HEK293T (cell line): ENCODE data around the gene PLEKHA6.

ENCODE experiments used
- CTCF ChIA-PET: fragments of 350-600 bp; formaldehyde crosslinking; extraction: SDS; loops from one replicate; lab custom pipeline; 2021; ENCODE audit warnings: antibody characterized with exemption, inconsistent platforms; lab: Yijun Ruan, JAX
- POLR2A ChIA-PET: fragments of 350-600 bp; formaldehyde crosslinking; extraction: SDS; loops from one replicate; lab custom pipeline; 2020; ENCODE audit warnings: antibody characterized with exemption, inconsistent platforms; lab: Yijun Ruan, JAX
- DNase-seq: peaks from one replicate; pipeline ENCODE4 v3.0.0; 2012; ENCODE audit warnings: mixed read lengths; ENCODE audit errors: extremely low spot score
- ARNT ChIP-seq: fragments of 450-650 bp; IDR thresholded peaks from 2 replicates; pipeline ENCODE4 v1.6.1; 2017; ENCODE audit warnings: mild to moderate bottlenecking
- BHLHE40 ChIP-seq: fragments of 450-650 bp; IDR thresholded peaks from 2 replicates; pipeline ENCODE4 v1.6.1; 2016; ENCODE audit warnings: mild to moderate bottlenecking, moderate library complexity, borderline replicate concordance
- CTBP1 ChIP-seq: fragments of 450-650 bp; IDR thresholded peaks from 2 replicates; pipeline ENCODE4 v1.6.1; 2016; ENCODE audit warnings: borderline replicate concordance
- ELF4 ChIP-seq: fragments of 450-650 bp; IDR thresholded peaks from 2 replicates; pipeline ENCODE4 v1.6.1; 2017; ENCODE audit warnings: antibody characterized with exemption
- FOXA1 ChIP-seq: fragments of 450-650 bp; IDR thresholded peaks from 2 replicates; pipeline ENCODE4 v1.6.1; 2016; ENCODE audit warnings: mild to moderate bottlenecking
- FOXK2 ChIP-seq: fragments of 450-650 bp; IDR thresholded peaks from 2 replicates; pipeline ENCODE4 v1.6.1; 2016; ENCODE audit warnings: mild to moderate bottlenecking
- FOXM1 ChIP-seq: fragments of 450-650 bp; IDR thresholded peaks from 2 replicates; pipeline ENCODE4 v1.6.1; 2017; ENCODE audit warnings: mild to moderate bottlenecking, borderline replicate concordance
- HDGF ChIP-seq: fragments of 450-650 bp; IDR thresholded peaks from 2 replicates; pipeline ENCODE4 v1.6.1; 2017; ENCODE audit warnings: antibody characterized with exemption, borderline replicate concordance
- L3MBTL2 ChIP-seq: fragments of 450-650 bp; conservative IDR thresholded peaks from 2 replicates; pipeline ENCODE4 v1.6.1; 2016; ENCODE audit warnings: mild to moderate bottlenecking
- LEF1 ChIP-seq: fragments of 450-650 bp; IDR thresholded peaks from 2 replicates; pipeline ENCODE4 v1.6.1; 2017; ENCODE audit warnings: mild to moderate bottlenecking, borderline replicate concordance
- NFRKB ChIP-seq: fragments of 450-650 bp; IDR thresholded peaks from 2 replicates; pipeline ENCODE4 v1.6.1; 2016; ENCODE audit warnings: mild to moderate bottlenecking, moderate library complexity
- SP1 ChIP-seq: fragments of 450-650 bp; IDR thresholded peaks from 2 replicates; pipeline ENCODE4 v1.6.1; 2017
- SUZ12 ChIP-seq: fragments of 450-650 bp; IDR thresholded peaks from 2 replicates; pipeline ENCODE4 v1.6.1; 2016; ENCODE audit warnings: mild to moderate bottlenecking
- TARDBP ChIP-seq: fragments of 450-650 bp; IDR thresholded peaks from 2 replicates; pipeline ENCODE4 v1.6.1; 2016
- ZNF384 ChIP-seq: fragments of 450-650 bp; IDR thresholded peaks from 2 replicates; pipeline ENCODE4 v1.6.1; 2016
- TF ChIP-seq, protein P1 (sequence below): fragments of 450-650 bp; IDR thresholded peaks from 2 replicates; pipeline ENCODE4 v1.6.1; 2016

The PLEKHA6 gene

GRCh38 chr1:204338360-204338759 lies 21.4 kb downstream of the PLEKHA6 start:
- no peak for DNase-seq
- ChIA-PET POLR2A (no interaction called here), CTCF (no interaction called here)
- TF ChIP-seq TARDBP: no peak
- no peak for TF ChIP-seq ZNF384
- no peak for TF ChIP-seq LEF1
- TF ChIP-seq, protein P1, sequence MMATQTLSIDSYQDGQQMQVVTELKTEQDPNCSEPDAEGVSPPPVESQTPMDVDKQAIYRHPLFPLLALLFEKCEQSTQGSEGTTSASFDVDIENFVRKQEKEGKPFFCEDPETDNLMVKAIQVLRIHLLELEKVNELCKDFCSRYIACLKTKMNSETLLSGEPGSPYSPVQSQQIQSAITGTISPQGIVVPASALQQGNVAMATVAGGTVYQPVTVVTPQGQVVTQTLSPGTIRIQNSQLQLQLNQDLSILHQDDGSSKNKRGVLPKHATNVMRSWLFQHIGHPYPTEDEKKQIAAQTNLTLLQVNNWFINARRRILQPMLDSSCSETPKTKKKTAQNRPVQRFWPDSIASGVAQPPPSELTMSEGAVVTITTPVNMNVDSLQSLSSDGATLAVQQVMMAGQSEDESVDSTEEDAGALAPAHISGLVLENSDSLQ: no peak
- TF ChIP-seq SP1: no peak
- TF ChIP-seq NFRKB: no peak
- no peak for TF ChIP-seq SUZ12
- no peak for TF ChIP-seq FOXM1
- TF ChIP-seq BHLHE40: no peak
- no peak for TF ChIP-seq FOXA1
- TF ChIP-seq CTBP1: no peak
- no peak for TF ChIP-seq HDGF
- TF ChIP-seq ELF4: no peak
- TF ChIP-seq ARNT: no peak
- TF ChIP-seq L3MBTL2: no peak
- no peak for TF ChIP-seq FOXK2

DNA sequence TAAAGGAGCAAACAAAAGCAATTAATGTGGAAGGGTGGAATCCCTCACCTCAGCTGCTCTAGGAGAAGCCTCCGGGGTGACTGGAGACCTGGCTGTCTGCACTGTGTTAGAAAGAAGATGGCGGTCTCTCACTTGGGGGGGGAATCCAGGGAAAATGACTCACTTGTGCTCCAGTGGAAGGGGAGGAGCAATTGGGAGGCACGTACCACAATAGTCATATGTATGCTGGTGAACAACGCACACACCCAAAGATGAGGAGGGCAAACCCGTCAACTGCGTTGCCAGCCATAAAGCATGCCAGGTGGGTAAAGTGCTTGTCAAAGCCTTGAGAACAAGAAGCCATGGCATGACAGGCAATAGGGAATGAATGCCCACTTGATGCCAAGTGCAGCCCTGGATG lies 22.1 kb downstream of the PLEKHA6 start:
- CTCF ChIA-PET: no interaction called here
- TF ChIP-seq SP1 (no peak), ARNT (no peak), LEF1 (no peak), ELF4 (no peak), CTBP1 (no peak), NFRKB (no peak), BHLHE40 (no peak), FOXA1 (no peak), ZNF384 (no peak), HDGF (no peak)
- TF ChIP-seq, protein P1: no peak
- POLR2A ChIA-PET: no interaction called here
- no peak for DNase-seq

GRCh38 chr1:204337036-204337429 lies 22.7 kb downstream of the PLEKHA6 start:
- CTCF ChIA-PET: no interaction called here
- DNase-seq: no peak
- TF ChIP-seq SUZ12: no peak
- POLR2A ChIA-PET: no interaction called here

GRCh38 chr1:204336421-204337035 lies 23.2 kb downstream of the PLEKHA6 start:
- TF ChIP-seq L3MBTL2: no peak
- TF ChIP-seq, protein P1: no peak
- TF ChIP-seq CTBP1: no peak
- no peak for TF ChIP-seq HDGF
- no peak for TF ChIP-seq BHLHE40
- TF ChIP-seq SP1: no peak
- no peak for TF ChIP-seq ZNF384
- TF ChIP-seq FOXK2: no peak
- TF ChIP-seq SUZ12: no peak
- no peak for TF ChIP-seq FOXA1
- no peak for TF ChIP-seq LEF1
- TF ChIP-seq TARDBP: no peak
- TF ChIP-seq ARNT: no peak
- TF ChIP-seq ELF4: no peak
- POLR2A ChIA-PET: no interaction called here
- CTCF ChIA-PET: no interaction called here
- no peak for DNase-seq

GRCh38 chr1:204335533-204335932 lies 24.2 kb downstream of the PLEKHA6 start:
- DNase-seq: no peak
- no peak for TF ChIP-seq HDGF
- no peak for TF ChIP-seq BHLHE40
- TF ChIP-seq SUZ12: no peak
- TF ChIP-seq ARNT: no peak
- no peak for TF ChIP-seq ZNF384
- TF ChIP-seq TARDBP: no peak
- no peak for TF ChIP-seq CTBP1
- TF ChIP-seq NFRKB: no peak
- TF ChIP-seq FOXK2: no peak
- TF ChIP-seq, protein P1: no peak
- no peak for TF ChIP-seq ELF4
- no peak for TF ChIP-seq L3MBTL2
- no peak for TF ChIP-seq SP1
- TF ChIP-seq FOXA1: no peak
- TF ChIP-seq FOXM1: no peak
- TF ChIP-seq LEF1: no peak
- ChIA-PET POLR2A (no interaction called here), CTCF (no interaction called here)

DNA sequence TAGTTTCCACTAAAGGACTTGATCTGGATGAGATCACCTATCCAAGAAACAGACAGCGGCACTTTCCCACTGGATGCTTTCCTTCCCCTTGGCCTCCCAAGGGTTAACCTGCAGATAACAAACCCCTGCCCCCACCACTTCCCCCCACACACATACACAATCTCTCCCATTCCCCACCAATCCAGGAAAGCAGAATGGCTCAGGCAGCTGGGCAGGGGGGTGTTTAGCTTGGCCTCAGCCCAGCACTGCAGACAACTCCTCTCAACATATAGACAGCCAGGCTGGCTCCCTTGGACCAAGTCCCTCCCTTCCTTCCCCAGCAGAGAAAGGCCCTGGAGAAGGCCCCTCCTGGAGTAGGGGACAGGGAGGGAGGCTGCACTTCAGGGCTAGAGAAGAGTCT lies 24.6 kb downstream of the PLEKHA6 start:
- TF ChIP-seq FOXA1 (no peak), ZNF384 (no peak), SP1 (no peak), HDGF (no peak), FOXM1 (no peak), NFRKB (no peak), ELF4 (no peak), BHLHE40 (no peak), FOXK2 (no peak), SUZ12 (no peak), L3MBTL2 (no peak), CTBP1 (no peak), TARDBP (no peak), ARNT (no peak)
- TF ChIP-seq, protein P1: no peak
- DNase-seq: no peak
- ChIA-PET POLR2A (interaction anchor here (1.0 kb wide), 1 partner anchor 11 kb away, joined by 3 read pairs; no protein-coding TSS in a partner anchor), CTCF (no interaction called here)
